Measurements from ENCODE around the gene FRYL. TPM values are rescaled to one million over a fixed set of nuclear protein-coding genes. Genes with fewer than 3 reads are reported as not detected.

Gene FRYL
- total RNA-seq, 1 donor from 2014 or later: 27.9 TPM

DNA sequence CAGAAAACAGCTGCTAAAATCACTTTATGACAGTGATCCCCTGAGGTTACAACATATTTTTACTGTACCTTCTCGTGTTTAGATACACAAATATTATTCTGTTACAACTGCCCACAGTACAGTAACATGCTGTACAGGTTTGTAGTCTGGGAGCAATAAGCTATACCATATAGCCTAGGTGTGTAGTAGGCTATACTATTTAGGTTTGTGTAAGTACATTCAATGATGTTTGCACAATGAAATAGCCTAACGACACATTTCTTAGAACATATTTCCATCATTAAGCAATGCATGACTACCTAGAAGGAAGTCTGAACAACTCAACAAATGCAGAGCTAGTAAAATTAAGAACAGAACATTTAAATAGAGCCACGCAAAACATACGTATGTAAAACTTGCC, 177.3 kb downstream of the FRYL start:
- ATAC-seq (ENCODE audit: poor library complexity) (no peak), DNase-seq (no peak)
- intact Hi-C loops (cut with DNase I): loop anchor here (10.0 kb wide), 1 partner anchor 62 kb away; no protein-coding TSS in a partner anchor

GRCh38 chr4:48602222-48602621, 177.9 kb downstream of the FRYL start:
- ATAC-seq (ENCODE audit: poor library complexity) (no peak), DNase-seq (no peak)
- intact Hi-C loops (cut with DNase I): loop anchor here (10.0 kb wide), 1 partner anchor 63 kb away; no protein-coding TSS in a partner anchor

- ATAC-seq (ENCODE audit: poor library complexity): no peak
- intact Hi-C loops (cut with DNase I): no loop called here
- DNase-seq: no peak
Observed at GRCh38 chr4:48596336-48596735, 183.7 kb downstream of the FRYL start.

- intact Hi-C loops (cut with DNase I): no loop called here
- no peak for DNase-seq
- ATAC-seq (ENCODE audit: poor library complexity): peak; percentile 48
Observed at GRCh38 chr4:48594180-48594579, 185.9 kb downstream of the FRYL start.

DNA sequence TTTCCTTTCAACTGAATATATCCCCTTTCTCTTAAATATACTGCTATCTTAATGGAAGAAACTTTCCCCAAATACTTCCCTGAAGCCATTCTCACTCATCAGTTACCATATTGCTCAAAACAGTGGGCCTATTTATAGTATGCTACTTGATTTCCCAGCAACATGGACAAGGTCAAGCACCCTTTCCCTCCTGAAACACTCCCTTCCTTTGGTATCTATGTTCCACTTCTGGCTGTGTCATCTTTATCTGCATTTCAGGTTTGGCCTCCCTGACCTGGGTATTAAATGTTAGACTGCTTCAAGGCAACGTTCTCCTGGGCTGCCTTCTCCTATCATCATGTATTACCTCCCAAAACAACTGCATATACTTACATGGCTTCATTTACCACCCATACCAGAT, 188.7 kb downstream of the FRYL start:
- ATAC-seq (ENCODE audit: poor library complexity): peak; percentile 69
- DNase-seq: no peak
- intact Hi-C loops (cut with DNase I): no loop called here

DNA sequence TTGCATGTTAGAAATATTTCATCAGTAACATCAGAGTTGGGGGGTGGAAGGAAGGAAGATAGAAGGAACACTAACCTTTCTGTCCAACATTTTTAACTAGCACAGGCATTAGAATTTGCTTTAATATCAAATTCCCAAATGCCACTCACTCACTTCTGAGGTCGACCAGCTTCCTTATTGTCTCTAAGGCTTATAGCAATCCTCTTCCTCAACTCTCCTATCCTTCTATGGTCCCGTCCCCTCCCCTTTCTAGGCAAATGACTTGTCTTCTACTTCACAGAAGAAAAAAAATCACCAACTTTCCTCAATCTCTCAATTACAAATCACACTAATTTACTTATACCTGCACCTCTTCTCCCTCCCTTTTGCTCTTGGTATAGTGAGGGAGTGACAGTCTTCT, 189.2 kb downstream of the FRYL start:
- no peak for ATAC-seq (ENCODE audit: poor library complexity)
- intact Hi-C loops (cut with DNase I): no loop called here
- no peak for DNase-seq

DNA sequence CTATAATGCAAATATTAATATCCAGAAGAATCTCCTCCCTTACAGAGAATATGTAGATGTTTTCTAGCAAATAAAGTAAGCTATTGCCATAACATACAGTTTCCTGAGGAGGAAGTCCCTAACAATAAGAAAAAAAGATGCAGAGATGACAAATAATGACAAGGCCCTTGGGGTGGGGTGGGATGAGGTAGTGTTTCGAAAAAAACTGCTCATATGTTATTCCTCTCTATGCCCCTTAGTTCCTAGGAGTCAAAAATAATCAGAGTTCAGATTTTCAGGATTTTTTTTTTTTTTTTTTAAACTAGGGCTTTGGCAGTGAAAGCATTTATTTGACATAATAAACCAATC, 191.0 kb downstream of the FRYL start:
- DNase-seq: no peak
- intact Hi-C loops (cut with DNase I): no loop called here
- no peak for ATAC-seq (ENCODE audit: poor library complexity)

DNA sequence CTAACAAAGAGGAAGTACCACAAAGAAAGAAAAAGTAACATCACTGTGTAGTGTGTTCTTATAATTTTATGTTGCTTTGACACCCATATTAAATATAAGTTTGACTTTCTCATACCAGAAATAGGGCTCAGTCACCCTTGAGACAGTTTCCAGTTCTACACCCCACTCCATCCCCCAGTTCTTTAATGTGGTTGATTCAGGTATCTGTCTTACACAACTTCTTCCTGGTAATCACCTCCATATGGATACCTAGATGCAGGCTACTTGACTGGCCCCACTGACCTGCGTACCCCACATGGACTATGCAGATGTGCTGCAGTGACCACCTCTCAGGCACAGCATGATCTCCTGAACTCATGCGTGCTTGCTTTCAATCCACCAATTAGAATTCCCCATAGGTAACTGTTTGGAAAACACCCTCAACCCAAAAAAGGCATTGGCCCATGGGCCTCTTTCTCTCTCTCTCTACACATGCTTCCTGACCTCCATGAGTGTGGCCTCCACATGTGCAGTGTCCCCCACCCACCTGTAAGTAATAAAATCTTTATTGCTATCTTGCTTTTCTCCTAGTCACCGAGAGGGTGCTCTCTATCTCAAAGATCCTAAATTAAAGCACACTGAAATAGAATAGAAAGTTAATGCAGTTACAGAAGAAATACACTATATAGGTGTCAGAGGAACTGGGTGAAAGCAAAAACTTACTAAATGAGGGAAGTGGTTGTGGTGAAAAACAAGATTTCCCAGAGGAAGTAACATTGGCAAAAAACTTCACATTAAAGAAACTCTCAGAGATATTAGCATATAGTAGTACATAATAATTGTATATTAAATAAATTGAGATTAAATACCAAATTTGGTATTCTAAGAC, 191.6 kb downstream of the FRYL start:
- intact Hi-C loops (cut with DNase I): no loop called here

GRCh38 chr4:48585401-48585800, 194.7 kb downstream of the FRYL start:
- DNase-seq: no peak
- ATAC-seq (ENCODE audit: poor library complexity): no peak
- intact Hi-C loops (cut with DNase I): no loop called here

More for the DNA sequence above, 191.6 kb downstream of the FRYL start:
- no peak for ATAC-seq (ENCODE audit: poor library complexity)
- no peak for DNase-seq

- DNase-seq: no peak
Observed at GRCh38 chr4:48578132-48578968, 201.7 kb downstream of the FRYL start.

DNA sequence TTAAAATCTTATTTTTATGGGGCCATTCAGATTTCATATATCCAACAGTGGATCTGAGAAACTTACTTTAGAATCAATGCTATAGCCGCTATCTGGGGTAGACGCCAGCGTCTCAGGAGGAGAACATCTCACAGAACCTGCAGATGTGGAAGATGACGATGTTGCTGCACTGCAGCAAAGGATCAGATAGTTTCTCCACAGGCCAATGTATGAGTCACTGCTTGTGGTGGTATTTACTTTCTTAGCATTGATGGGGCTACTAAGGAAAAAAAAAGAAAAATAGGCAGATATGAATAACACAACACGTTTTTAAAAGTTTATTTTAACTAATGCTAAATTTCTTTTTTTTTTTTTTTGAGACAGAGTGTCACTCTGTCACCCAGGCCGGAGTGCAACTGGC, 204.1 kb downstream of the FRYL start:
- ATAC-seq (ENCODE audit: poor library complexity): no peak

More at GRCh38 chr4:48578132-48578968, 201.7 kb downstream of the FRYL start:
- ATAC-seq (ENCODE audit: poor library complexity): peak; percentile 91
- intact Hi-C loops (cut with DNase I): loop anchor here (5.0 kb wide), 2 partner anchors 104 to 384 kb away; no protein-coding TSS in a partner anchor

GRCh38 chr4:48571471-48571870, 208.6 kb downstream of the FRYL start:
- intact Hi-C loops (cut with DNase I): no loop called here

More for the DNA sequence above, 204.1 kb downstream of the FRYL start:
- DNase-seq: no peak
- intact Hi-C loops (cut with DNase I): loop anchor here (5.0 kb wide), 2 partner anchors 106 to 386 kb away; no protein-coding TSS in a partner anchor

GRCh38 chr4:48570646-48571220, 209.3 kb downstream of the FRYL start:
- no peak for ATAC-seq (ENCODE audit: poor library complexity)
- intact Hi-C loops (cut with DNase I): no loop called here
- no peak for DNase-seq

More at GRCh38 chr4:48571471-48571870, 208.6 kb downstream of the FRYL start:
- DNase-seq (no peak), ATAC-seq (ENCODE audit: poor library complexity) (no peak)

DNA sequence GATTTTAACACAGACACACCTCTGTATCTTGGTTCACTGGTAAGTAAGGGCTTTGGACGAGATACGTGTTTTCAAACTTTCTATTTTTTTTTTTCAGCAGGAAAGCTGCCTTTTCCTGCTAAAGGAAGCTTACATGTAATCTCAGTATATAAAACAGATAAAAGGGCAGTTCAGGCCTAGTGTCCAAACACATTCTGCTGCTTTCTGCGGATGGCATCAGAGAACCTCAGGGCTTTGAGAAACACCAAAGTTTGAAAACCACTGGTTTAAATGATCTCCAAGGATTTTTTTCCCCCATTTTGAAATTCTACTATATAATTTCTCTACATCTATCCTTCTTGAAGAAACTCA, 214.1 kb downstream of the FRYL start:
- ATAC-seq (ENCODE audit: poor library complexity) (no peak), DNase-seq (no peak)
- intact Hi-C loops (cut with DNase I): no loop called here

DNA sequence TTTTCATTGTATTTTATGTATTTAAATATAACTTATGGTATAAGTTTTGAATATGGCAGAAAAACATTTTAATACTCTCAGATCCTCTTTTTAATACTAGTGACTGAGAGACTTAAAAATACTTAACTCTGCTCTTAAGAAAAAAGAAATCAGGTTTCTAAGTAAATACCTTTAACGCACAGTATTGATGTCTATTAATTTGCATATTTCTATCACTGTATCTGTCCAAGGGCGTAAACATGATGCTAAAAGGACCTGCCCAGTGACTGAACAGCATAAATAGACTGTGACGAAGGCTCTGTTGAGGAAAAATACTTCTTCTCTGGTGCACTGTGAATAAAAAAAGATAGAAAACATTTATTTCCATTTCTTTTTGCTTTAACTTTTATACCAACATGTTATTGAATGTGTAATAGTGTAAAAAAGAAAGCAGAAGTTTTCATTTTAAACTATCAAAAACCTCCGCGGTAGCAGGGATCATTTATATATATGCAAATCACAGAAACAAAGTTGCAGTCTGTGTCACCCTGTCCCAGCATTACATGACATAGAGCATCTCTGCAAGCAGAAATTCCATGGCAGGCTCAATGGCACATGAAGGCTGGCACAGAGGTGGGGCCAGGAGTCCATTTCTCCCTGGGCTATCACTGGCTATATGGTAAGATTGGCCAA, 214.6 kb downstream of the FRYL start:
- intact Hi-C loops (cut with DNase I): no loop called here

DNA sequence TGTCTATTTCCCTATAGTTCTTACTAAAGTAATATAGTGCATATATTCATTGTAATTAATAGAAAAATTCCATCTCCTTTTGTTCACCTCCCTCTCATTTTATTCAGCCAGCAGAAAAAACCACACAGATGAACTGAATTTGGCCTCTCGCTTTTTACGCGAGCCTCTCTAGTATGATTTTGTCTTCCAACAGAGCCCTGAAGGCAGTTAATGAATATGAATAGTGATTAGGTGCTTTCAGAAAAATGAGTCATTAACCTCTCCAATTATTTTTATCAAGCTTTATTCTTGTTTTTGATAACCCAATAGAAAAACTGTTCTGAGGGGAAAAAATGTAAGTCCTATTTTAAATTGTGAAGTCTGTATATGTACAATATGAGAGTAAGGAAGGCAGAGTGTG, 215.9 kb downstream of the FRYL start:
- intact Hi-C loops (cut with DNase I): no loop called here
- no peak for DNase-seq
- ATAC-seq (ENCODE audit: poor library complexity): no peak

More for the DNA sequence above, 214.6 kb downstream of the FRYL start:
- ATAC-seq (ENCODE audit: poor library complexity): no peak
- no peak for DNase-seq

GRCh38 chr4:48558819-48559218, 221.3 kb downstream of the FRYL start:
- ATAC-seq (ENCODE audit: poor library complexity) (no peak), DNase-seq (no peak)
- intact Hi-C loops (cut with DNase I): no loop called here

DNA sequence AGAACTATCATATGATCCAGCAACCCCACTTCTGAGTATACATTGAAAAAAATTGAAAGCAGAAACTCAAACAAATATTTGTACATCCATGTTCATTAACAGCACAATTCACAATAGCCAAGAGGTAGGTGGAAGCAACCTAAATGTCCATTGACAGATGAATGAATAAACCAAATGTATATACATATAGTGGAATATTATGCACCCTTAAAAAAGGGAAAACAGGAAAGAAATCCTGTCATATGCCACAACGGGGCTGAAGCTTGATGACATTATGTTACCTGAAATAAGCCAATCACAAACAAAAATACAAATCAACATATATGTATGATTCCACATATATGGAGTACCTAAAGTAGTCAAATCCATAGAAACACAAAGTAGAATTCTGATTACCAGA, 222.1 kb downstream of the FRYL start:
- intact Hi-C loops (cut with DNase I): no loop called here
- ATAC-seq (ENCODE audit: poor library complexity) (no peak), DNase-seq (no peak)

- intact Hi-C loops (cut with DNase I): no loop called here
- ATAC-seq (ENCODE audit: poor library complexity) (no peak), DNase-seq (no peak)
Observed at GRCh38 chr4:48557478-48557877, 222.6 kb downstream of the FRYL start.
